H1 (cell line): ENCODE data around the gene TSEN54. TPM values are rescaled to one million over a fixed set of nuclear protein-coding genes. Genes with fewer than 3 reads are reported as not detected.

Experiments
- CTCF ChIA-PET: fragments of 300-600 bp; sonication (Branson Sonifier 250); formaldehyde crosslinking; loops from one replicate; lab custom pipeline; 2021; ENCODE audit not compliant: partially characterized antibody; lab: Charles Lee
- POLR2A ChIA-PET: fragments of 300-600 bp; sonication (Branson Sonifier 250); formaldehyde crosslinking; loops from one replicate; lab custom pipeline; 2021; ENCODE audit warnings: inconsistent platforms; ENCODE audit not compliant: partially characterized antibody; lab: Charles Lee
- DNase-seq, 2 experiments: peaks; one replicate each; pipeline versions ENCODE4 v3.0.0 to v3.0.0-alpha.2; 2010 to 2022; ENCODE audit warnings: low spot score in 2 of 2, low read depth in 1 of 2, mixed read lengths in 1 of 2
- FAIRE-seq: peaks from 2 replicates; lab custom pipeline; 2011; peaks lifted over from hg19 to GRCh38; lab: Jason Lieb, UNC
- H2AFZ ChIP-seq: 2 replicates; pipeline ENCODE4 v1.8.1; 2012; ENCODE audit warnings: low read length, inconsistent platforms
- H2AK5ac ChIP-seq: 2 replicates; pipeline ENCODE4 v1.6.1; 2013; ENCODE audit warnings: low read depth, low read length
- H2BK120ac ChIP-seq: replicated peaks from 2 replicates; pipeline ENCODE3; 2013; ENCODE audit warnings: low read depth, low read length, inconsistent platforms
- H2BK12ac ChIP-seq: 2 replicates; pipeline ENCODE4 v1.6.1; 2013; ENCODE audit warnings: low read depth, low read length
- H2BK15ac ChIP-seq: 2 replicates; pipeline ENCODE4 v1.6.1; 2013; ENCODE audit warnings: low read length
- H2BK20ac ChIP-seq: 2 replicates; pipeline ENCODE4 v1.6.1; 2013; ENCODE audit warnings: low read length
- H2BK5ac ChIP-seq: 2 replicates; pipeline ENCODE4 v1.6.1; 2013; ENCODE audit warnings: low read depth, low read length
- H3K14ac ChIP-seq: 2 replicates; pipeline ENCODE4 v1.6.1; 2013; ENCODE audit warnings: inconsistent platforms; ENCODE audit not compliant: insufficient read length
- H3K18ac ChIP-seq: 2 replicates; pipeline ENCODE4 v1.6.1; 2013; ENCODE audit warnings: low read length; ENCODE audit errors: extremely low read depth
- H3K23ac ChIP-seq: 2 replicates; pipeline ENCODE4 v1.6.1; 2013; ENCODE audit warnings: inconsistent platforms; ENCODE audit not compliant: insufficient read length
- H3K23me2 ChIP-seq: 2 replicates; pipeline ENCODE4 v1.6.1; 2013; ENCODE audit warnings: low read depth, low read length
- H3K27ac ChIP-seq: 2 replicates; pipeline ENCODE4 v1.6.1; 2011; ENCODE audit warnings: low read depth, low read length, inconsistent platforms
- H3K27me3 ChIP-seq, 4 experiments: replicated peaks in 1 of 4; 1 replicate in 1 of 4; 2 replicates in 3 of 4; pipeline versions ENCODE4 v1.6.1 to v1.8.1; 2011 to 2013; ENCODE audit warnings: low read length in 3 of 4, mild to moderate bottlenecking in 3 of 4, inconsistent platforms in 2 of 4, mixed read lengths in 2 of 4, moderate library complexity in 1 of 4; ENCODE audit not compliant: control insufficient read depth in 3 of 4, insufficient read depth in 3 of 4; ENCODE audit errors: extremely low read depth in 1 of 4
- H3K36me3 ChIP-seq, 4 experiments: 2 replicates each; pipeline versions ENCODE4 v1.6.1 to v1.8.1; 2011 to 2013; ENCODE audit warnings: mild to moderate bottlenecking in 4 of 4, low read length in 3 of 4, moderate library complexity in 2 of 4, control low read depth in 1 of 4, inconsistent platforms in 1 of 4; ENCODE audit not compliant: insufficient read depth in 4 of 4, control insufficient read depth in 2 of 4
- H3K4ac ChIP-seq: replicated peaks from 2 replicates; pipeline ENCODE3; 2013; ENCODE audit warnings: low read length, low read depth, mixed read lengths, inconsistent platforms; ENCODE audit not compliant: insufficient read length
- H3K4me1 ChIP-seq, 4 experiments: replicated peaks in 1 of 4; 1 replicate in 1 of 4; 2 replicates in 3 of 4; pipeline versions ENCODE4 v1.6.1 to v1.8.1; 2011 to 2013; ENCODE audit warnings: low read length in 3 of 4, inconsistent platforms in 2 of 4, mixed read lengths in 1 of 4; ENCODE audit not compliant: insufficient read depth in 4 of 4, control insufficient read depth in 3 of 4
- H3K4me2 ChIP-seq, 2 experiments: 2 replicates each; pipeline versions ENCODE4 v1.6.1 to v1.8.1; 2011 to 2013; ENCODE audit warnings: low read depth in 2 of 2, low read length in 2 of 2, control low read depth in 1 of 2, inconsistent platforms in 1 of 2, mild to moderate bottlenecking in 1 of 2; ENCODE audit not compliant: insufficient read depth in 1 of 2
- H3K4me3 ChIP-seq, 4 experiments: fragments of 200-600, 300-600 bp in 1 of 4; sonication (generic), shearing (Covaris generic), sonication (Bioruptor Twin) in 1 of 4; 2 replicates each; pipeline versions ENCODE4 v1.5.1 to v1.8.1; 2011 to 2016; ENCODE audit warnings: low read length in 4 of 4, low read depth in 3 of 4, control low read depth in 2 of 4, inconsistent platforms in 2 of 4, mild to moderate bottlenecking in 2 of 4, mixed read lengths in 1 of 4, moderate library complexity in 1 of 4; ENCODE audit not compliant: insufficient read depth in 2 of 4; ENCODE audit errors: extremely low read depth in 1 of 4
- H3K56ac ChIP-seq: replicated peaks from 2 replicates; pipeline ENCODE3; 2013; ENCODE audit warnings: low read depth, mild to moderate bottlenecking, mixed read lengths, low read length, inconsistent platforms; ENCODE audit not compliant: insufficient read length
- H3K79me1 ChIP-seq: 2 replicates; pipeline ENCODE4 v1.6.1; 2013; ENCODE audit warnings: low read depth, low read length, control low read depth
- H3K79me2 ChIP-seq, 2 experiments: 2 replicates each; pipeline versions ENCODE4 v1.6.1 to v1.8.1; 2012 to 2013; ENCODE audit warnings: low read length in 2 of 2, mild to moderate bottlenecking in 2 of 2, inconsistent platforms in 1 of 2; ENCODE audit not compliant: insufficient read depth in 2 of 2, control insufficient read depth in 1 of 2
- H3K9ac ChIP-seq, 4 experiments: replicated peaks in 1 of 4; 1 replicate in 1 of 4; 2 replicates in 3 of 4; pipeline versions ENCODE4 v1.6.1 to v1.8.1; 2011 to 2013; ENCODE audit warnings: low read depth in 3 of 4, low read length in 3 of 4, control low read depth in 2 of 4, mild to moderate bottlenecking in 2 of 4, moderate library complexity in 2 of 4, inconsistent platforms in 1 of 4; ENCODE audit errors: extremely low read depth in 1 of 4
- H3K9me3 ChIP-seq, 2 experiments: 2 replicates each; pipeline versions ENCODE4 v1.6.1 to v1.8.1; 2012 to 2013; ENCODE audit warnings: mild to moderate bottlenecking in 2 of 2, moderate library complexity in 2 of 2, control low read depth in 1 of 2, inconsistent platforms in 1 of 2, low read depth in 1 of 2, low read length in 1 of 2, mixed read lengths in 1 of 2; ENCODE audit not compliant: insufficient read depth in 2 of 2
- H4K20me1 ChIP-seq, 2 experiments: replicated peaks in 1 of 2; 2 replicates each; pipeline versions ENCODE3 to v1.8.1; 2011 to 2013; ENCODE audit warnings: inconsistent platforms in 2 of 2, low read length in 2 of 2, mild to moderate bottlenecking in 1 of 2; ENCODE audit not compliant: insufficient read depth in 2 of 2, control insufficient read depth in 1 of 2
- H4K5ac ChIP-seq: 2 replicates; pipeline ENCODE4 v1.6.1; 2013; ENCODE audit warnings: low read length, low read depth, mixed read lengths, inconsistent platforms; ENCODE audit not compliant: insufficient read length
- H4K8ac ChIP-seq: 2 replicates; pipeline ENCODE4 v1.8.0; 2013; ENCODE audit warnings: mild to moderate bottlenecking, moderate library complexity, low read length, inconsistent platforms; ENCODE audit not compliant: insufficient read depth; ENCODE audit errors: extremely low read depth
- H4K91ac ChIP-seq: replicated peaks from 2 replicates; pipeline ENCODE3; 2013; ENCODE audit warnings: low read length, mixed read lengths, inconsistent platforms; ENCODE audit not compliant: insufficient read length
- BRCA1 ChIP-seq: IDR thresholded peaks from 2 replicates; pipeline ENCODE4 v1.6.1; 2012; ENCODE audit warnings: low read depth, low read length, improper control_type of control experiment
- CEBPB ChIP-seq: IDR thresholded peaks from 2 replicates; pipeline ENCODE4 v1.6.1; 2012; ENCODE audit warnings: low read depth, low read length
- EGR1 ChIP-seq: IDR thresholded peaks from 2 replicates; pipeline ENCODE4 v1.6.1; 2011; ENCODE audit warnings: low read depth, low read length, borderline replicate concordance
- HDAC6 ChIP-seq: IDR thresholded peaks from one replicate; pipeline ENCODE4 v1.7.1; 2012; ENCODE audit warnings: low read depth, mild to moderate bottlenecking, inconsistent platforms, low read length, moderate library complexity
- JUND ChIP-seq: IDR thresholded peaks from 2 replicates; pipeline ENCODE4 v1.6.1; 2011; ENCODE audit warnings: mild to moderate bottlenecking, improper control_type of control experiment, low read length
- KDM4A ChIP-seq: IDR thresholded peaks from one replicate; pipeline ENCODE4 v1.7.1; 2012; ENCODE audit warnings: low read depth, mild to moderate bottlenecking, moderate library complexity, low read length, inconsistent platforms; ENCODE audit not compliant: severe bottlenecking
- KDM5A ChIP-seq: fragments of 200-600 bp; IDR thresholded peaks from 2 replicates; pipeline ENCODE4 v1.7.1; 2012; ENCODE audit warnings: mild to moderate bottlenecking, low read length, inconsistent platforms, mixed read lengths
- NRF1 ChIP-seq: IDR thresholded peaks from 2 replicates; pipeline ENCODE4 v1.6.1; 2011; ENCODE audit warnings: mild to moderate bottlenecking, low read depth, low read length, improper control_type of control experiment
- SP1 ChIP-seq: IDR thresholded peaks from 2 replicates; pipeline ENCODE4 v1.6.1; 2011; ENCODE audit warnings: low read depth, low read length
- TAF1 ChIP-seq: IDR thresholded peaks from 2 replicates; pipeline ENCODE4 v1.6.1; 2011; ENCODE audit warnings: mild to moderate bottlenecking, low read depth, low read length
- WGBS, 2 experiments: shearing (Covaris generic) in 1 of 2; methylation state at CpG; one replicate each; pipeline versions ENCODE4 v1.1.6 to v1.1.7; 2013 to 2015; ENCODE audit warnings: low lambda C conversion rate in 2 of 2, mixed read lengths in 2 of 2, inconsistent platforms in 1 of 2, low coverage in 1 of 2, missing lambda C conversion rate in 1 of 2; ENCODE audit not compliant: insufficient replicate concordance in 2 of 2, insufficient coverage in 1 of 2, insufficient read length in 1 of 2; ENCODE audit errors: extremely low coverage in 1 of 2, missing lambda C conversion rate in 1 of 2; 5-methylcytosine and 5-hydroxymethylcytosine counted together
- polyA plus RNA-seq, 7 experiments: library from polyadenylated mRNA; depleted of rRNA in 3 of 7; stranded (reverse) in 5 of 7; unstranded in 2 of 7; fragments of >200 nt in 5 of 7; fragments of 200-250 nt in 2 of 7; gene quantifications; 1 replicate in 5 of 7; 2 replicates in 1 of 7; 4 replicates in 1 of 7; pipeline versions ENCODE4 v1.2.1 to v1.2.3, GENCODE V29; 2011 to 2013; ENCODE audit warnings: missing spikeins in 2 of 7, mixed read lengths in 2 of 7
- total RNA-seq: library from RNA; stranded (reverse); fragmentation: NEBNext Ultra II Directional; extraction: Animal tissue kit (Norgen Biotek cat#: 25700); gene quantifications from 2 replicates; pipeline ENCODE4 v1.2.1, GENCODE V29; 2021
- TF ChIP-seq, protein P1 (sequence below): IDR thresholded peaks from 2 replicates; pipeline ENCODE4 v1.6.1; 2012; ENCODE audit warnings: inconsistent platforms
- TF ChIP-seq, protein P2 (sequence below): IDR thresholded peaks from 2 replicates; pipeline ENCODE4 v1.6.1; 2011; ENCODE audit warnings: low read length, improper control_type of control experiment

The TSEN54 gene
- total and polyA plus RNA-seq, 2 of the 8 experiments (the other 6 are each of a cell fraction or from before 2014, with no cell fraction given): 43.6 to 60.3 TPM

DNA sequence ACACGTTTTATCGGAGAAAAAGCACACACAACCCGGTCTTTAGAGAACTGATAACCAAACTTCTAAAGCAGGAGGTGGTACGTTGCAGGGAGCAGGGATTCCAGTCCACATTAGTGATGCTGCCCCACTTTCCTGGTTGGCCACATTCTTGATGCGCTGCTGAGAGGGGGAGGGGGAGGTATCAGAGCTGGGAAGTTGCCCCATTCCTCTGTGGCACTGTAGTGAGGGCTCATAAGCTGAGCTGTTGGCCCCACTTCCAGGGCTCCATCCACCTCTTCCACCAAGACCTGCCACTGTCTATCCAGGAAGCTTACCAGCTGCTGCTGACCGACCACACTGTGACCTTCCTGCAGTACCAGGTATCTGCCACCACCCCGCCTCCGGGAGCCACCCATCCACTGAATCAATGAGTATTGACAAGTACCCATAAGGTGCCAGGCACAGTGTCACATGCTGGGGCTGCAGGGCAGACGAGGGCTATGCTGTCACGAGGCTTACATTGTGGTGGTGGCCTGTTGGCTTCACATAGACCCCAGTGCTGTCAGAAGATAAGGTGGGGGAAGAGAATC lies 1.1 kb downstream of the TSEN54 start:
- Histone ChIP-seq H3K9ac (peak overlapping the region in 2 of 4 experiments; percentile 13 to 31; a peak in 2 of 7 replicates), H3K79me2 (peaks cover 0 to 13% of the 10 kb centered on the region in 2 experiments; a peak in 1 of 4 replicates), H2BK120ac (no peak overlapping the region), H2BK5ac (no peak overlapping the region), H4K20me1 (peaks cover 2 to 27% of the 10 kb centered on the region in 2 experiments), H3K23ac (no peak overlapping the region), H3K27ac (no peak overlapping the region), H3K79me1 (peaks cover 3% of the 10 kb centered on the region), H2BK15ac (no peak overlapping the region), H3K4me2 (peak overlapping the region; percentile 86 to 99), H3K9me3 (no peaks in the 10 kb centered on the region), H3K36me3 (peaks cover 0 to 21% (median 8%) of the 10 kb centered on the region in 4 experiments; a peak in 5 of 8 replicates), H4K91ac (no peak overlapping the region), H3K27me3 (no peaks in the 10 kb centered on the region), H2BK12ac (no peak overlapping the region), H4K5ac (no peak overlapping the region), H2AFZ (no peak overlapping the region), H3K56ac (no peak overlapping the region), H3K18ac (no peak overlapping the region; the same call in 1 of the 2 replicates), H2AK5ac (no peak overlapping the region), H3K23me2 (peaks cover 18% of the 10 kb centered on the region), H4K8ac (no peak overlapping the region), H3K4me1 (peaks cover 0 to 14% (median 8%) of the 10 kb centered on the region in 4 experiments; a peak in 6 of 7 replicates), H3K4ac (no peak overlapping the region), H3K4me3 (peak overlapping the region; percentile 77 to 92 (median 82)), H2BK20ac (no peak overlapping the region), H3K14ac (no peak overlapping the region)
- FAIRE-seq (no peak), DNase-seq (no peak)
- ChIA-PET CTCF (interaction anchor here (0.9 to 3.5 kb wide), 27 partner anchors 8 to 233 kb away, joined by 3 to 18 read pairs (median 6); partner anchors contain the start of genes LLGL2, SLC25A19 and SMIM5), POLR2A (interaction anchor here (0.7 to 2.5 kb wide), 8 partner anchors 8 to 258 kb away, joined by 3 to 23 read pairs (median 5); partner anchors contain the start of gene LLGL2)
- 35% methylated on average over 10 of the region's 10 CpGs; no CpG with 5 or more reads in 1 of the 2 experiments for WGBS, 2 experiments
- no peak for TF ChIP-seq NRF1
- TF ChIP-seq TAF1: 0 out of 2 replicates have a peak, but pooled peaks have one; percentile 19
- TF ChIP-seq CEBPB: no peak
- TF ChIP-seq JUND: no peak
- TF ChIP-seq KDM5A: no peak
- TF ChIP-seq KDM4A: no peak
- no peak for TF ChIP-seq BRCA1
- no peak for TF ChIP-seq HDAC6
- TF ChIP-seq, protein P1, sequence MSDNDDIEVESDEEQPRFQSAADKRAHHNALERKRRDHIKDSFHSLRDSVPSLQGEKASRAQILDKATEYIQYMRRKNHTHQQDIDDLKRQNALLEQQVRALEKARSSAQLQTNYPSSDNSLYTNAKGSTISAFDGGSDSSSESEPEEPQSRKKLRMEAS: no peak
- no peak for TF ChIP-seq SP1
- TF ChIP-seq, protein P2, sequence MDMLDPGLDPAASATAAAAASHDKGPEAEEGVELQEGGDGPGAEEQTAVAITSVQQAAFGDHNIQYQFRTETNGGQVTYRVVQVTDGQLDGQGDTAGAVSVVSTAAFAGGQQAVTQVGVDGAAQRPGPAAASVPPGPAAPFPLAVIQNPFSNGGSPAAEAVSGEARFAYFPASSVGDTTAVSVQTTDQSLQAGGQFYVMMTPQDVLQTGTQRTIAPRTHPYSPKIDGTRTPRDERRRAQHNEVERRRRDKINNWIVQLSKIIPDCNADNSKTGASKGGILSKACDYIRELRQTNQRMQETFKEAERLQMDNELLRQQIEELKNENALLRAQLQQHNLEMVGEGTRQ: no peak
- no peak for TF ChIP-seq EGR1
